ENCODE measurements around the gene HEYL.

- TF ChIP-seq, protein P1, sequence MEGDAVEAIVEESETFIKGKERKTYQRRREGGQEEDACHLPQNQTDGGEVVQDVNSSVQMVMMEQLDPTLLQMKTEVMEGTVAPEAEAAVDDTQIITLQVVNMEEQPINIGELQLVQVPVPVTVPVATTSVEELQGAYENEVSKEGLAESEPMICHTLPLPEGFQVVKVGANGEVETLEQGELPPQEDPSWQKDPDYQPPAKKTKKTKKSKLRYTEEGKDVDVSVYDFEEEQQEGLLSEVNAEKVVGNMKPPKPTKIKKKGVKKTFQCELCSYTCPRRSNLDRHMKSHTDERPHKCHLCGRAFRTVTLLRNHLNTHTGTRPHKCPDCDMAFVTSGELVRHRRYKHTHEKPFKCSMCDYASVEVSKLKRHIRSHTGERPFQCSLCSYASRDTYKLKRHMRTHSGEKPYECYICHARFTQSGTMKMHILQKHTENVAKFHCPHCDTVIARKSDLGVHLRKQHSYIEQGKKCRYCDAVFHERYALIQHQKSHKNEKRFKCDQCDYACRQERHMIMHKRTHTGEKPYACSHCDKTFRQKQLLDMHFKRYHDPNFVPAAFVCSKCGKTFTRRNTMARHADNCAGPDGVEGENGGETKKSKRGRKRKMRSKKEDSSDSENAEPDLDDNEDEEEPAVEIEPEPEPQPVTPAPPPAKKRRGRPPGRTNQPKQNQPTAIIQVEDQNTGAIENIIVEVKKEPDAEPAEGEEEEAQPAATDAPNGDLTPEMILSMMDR (IDR thresholded peaks at IDR 0.05; ENCODE audit: low read length) = no peak
- no peak for TF ChIP-seq EZH2phosphoT487 (IDR thresholded peaks at IDR 0.05; ENCODE audit: low read length)
Observed at GRCh38 chr1:39633422-39633821, 6.0 kb downstream of the HEYL start.

Measured in MM.1S (cell line).